Heart right ventricle (tissue), 16 donors: ENCODE results near the gene SLC25A6. TPM values are rescaled to one million over a fixed set of nuclear protein-coding genes. Genes with fewer than 3 reads are reported as not detected.

ENCODE experiments used
- ATAC-seq, 8 donors: fragments of 200-7000 bp; cut with Tn5 transposase; one replicate each; pipeline ENCODE4 v1.9.1; 2020; ENCODE audit warnings: mild to moderate bottlenecking in 8 of 8, moderate library complexity in 8 of 8, moderate number of reproducible peaks in 1 of 8
- DNase-seq, 2 donors: peaks; one replicate each; pipeline ENCODE4 v3.0.0-alpha.2; 2020
- H3K27ac ChIP-seq, 10 donors: fragments of 200-600 bp; sonication (generic) in 2 of 10; one replicate each; pipeline versions ENCODE4 v1.5.0 to v1.8.0; 2020 to 2022; ENCODE audit warnings: mild to moderate bottlenecking in 3 of 10
- H3K27me3 ChIP-seq, 7 donors: fragments of 200-600 bp; one replicate each; pipeline ENCODE4 v1.8.0; 2021 to 2022; ENCODE audit warnings: mild to moderate bottlenecking in 2 of 7
- H3K36me3 ChIP-seq, 9 donors: fragments of 200-600 bp; sonication (generic) in 1 of 9; one replicate each; pipeline versions ENCODE4 v1.5.0 to v1.8.0; 2020 to 2022; ENCODE audit warnings: mild to moderate bottlenecking in 2 of 9
- H3K4me1 ChIP-seq, 9 donors: fragments of 200-600 bp; sonication (generic) in 1 of 9; one replicate each; pipeline versions ENCODE4 v1.5.0 to v1.8.0; 2020 to 2022; ENCODE audit warnings: mild to moderate bottlenecking in 4 of 9
- H3K4me3 ChIP-seq, 10 donors: fragments of 200-600 bp; sonication (generic) in 2 of 10; one replicate each; pipeline versions ENCODE4 v1.5.0 to v1.8.0; 2020 to 2022; ENCODE audit warnings: mild to moderate bottlenecking in 7 of 10, moderate library complexity in 2 of 10
- H3K9me3 ChIP-seq, 11 donors: fragments of 200-600 bp in 10 of 11; sonication (generic) in 2 of 11; one replicate each; pipeline versions ENCODE4 v1.5.0 to v1.8.0; 2013 to 2022; ENCODE audit warnings: mild to moderate bottlenecking in 2 of 11, control low read depth in 1 of 11, moderate library complexity in 1 of 11
- WGBS, 2 donors: extraction: QIAGEN DNeasy Blood & Tissue Kit; methylation state at CpG; one replicate each; pipeline ENCODE4 v1.1.7; 2013; ENCODE audit warnings: inconsistent platforms in 1 of 2; 5-methylcytosine and 5-hydroxymethylcytosine counted together
- intact Hi-C, 10 donors: fragments of 100-400 bp; cut with DNase I; formaldehyde crosslinking; loops; one replicate each; pipeline versions ENCODE4 v1.11.1 to v1.14.2; 2022
- polyA plus RNA-seq, 2 donors: library from polyadenylated mRNA; stranded (reverse); fragments of 200-250 nt; gene quantifications; one replicate each; pipeline ENCODE4 v1.2.3, GENCODE V29; 2013
- total RNA-seq, 10 donors: library from RNA; stranded (reverse); fragmentation: NEBNext Ultra II Directional in 3 of 10; extraction: Animal tissue kit (Norgen Biotek cat#: 25700) in 3 of 10; gene quantifications; one replicate each; pipeline versions ENCODE4 v1.2.1 to v1.2.4, GENCODE V29; 2021 to 2023
- TF ChIP-seq, protein P1 (sequence below), 9 donors: fragments of 200-600 bp; sonication (generic) in 2 of 9; IDR thresholded peaks; one replicate each; pipeline versions ENCODE4 v1.5.0 to v1.8.0; 2021 to 2022; ENCODE audit warnings: antibody characterized with exemption in 9 of 9, mild to moderate bottlenecking in 5 of 9, moderate library complexity in 1 of 9
- donor health status: Arrhythmogenic right ventricular cardiomyopathy.
- donor health status: ischemic (EF 13 %, LVEDD 7.1; RV severe dilation, severe dysfunction).
- donor health status: healthy with polysubstance abuse.
- donor health status: DM: no; HTN: yes; CAD: no.
- donor health status: DM: no; HTN: no; CAD: no.
- donor health status: ischemic (EF 25% LVEDD 6.9; RV normal size, moderate dysfunction).
- donor health status: ischemic (EF 25% LVEDD 5.7; RV mildly dilated, moderate dysfunction).
- donor health status: healthy.
- donor health status: DM: yes; HTN: yes; CAD: no.
- donor health status: Ischemic cardiomyopathy.
- donor health status: ischemic (EF 35%, LVEDD 5.7; RV mildly dilated, moderate dysfunction).
- donor health status: nonischemic (EF 11% LVEDD 7.7; RV severe dilation, severe dysfunction).
- donor health status: DM: yes; HTN: yes; CAD: no.
- donor health status: PGD.
- donor health status: ischemic (EF 29% LVEDD 5.4; RV normal size, mild dysfunction).
- donor health status: nonischemic (EF 23%, LVEDD 6.1; RV moderate dilation, normal function).

SLC25A6 gene
- total and polyA plus RNA-seq, 12 donors, result 74.8 to 272 (median 141) TPM

- 79 to 83% methylated on average over 10 of the region's 10 CpGs for whole genome bisulfite sequencing, 2 donors
- no peaks in the 10 kb centered on the region for H3K27me3 ChIP-seq
- H3K36me3 ChIP-seq, result peaks cover 5 to 64% (median 47%) of the 10 kb centered on the region in 9 donors
- peaks cover 18 to 61% (median 42%) of the 10 kb centered on the region in 9 donors for H3K4me1 ChIP-seq
- no peaks in the 10 kb centered on the region for H3K9me3 ChIP-seq
- H3K4me3 ChIP-seq, result peak overlapping the region in 5 of 10 donors; percentile 85 to 100 (median 97)
- H3K27ac ChIP-seq, result no peak overlapping the region
- intact Hi-C loops, result loop anchor here in 6 of 10 donors (5.0 to 10.0 kb wide), 4 partner anchors 55 to 205 kb away; partner anchors contain the start of genes ASMTL (in 4 of the 6) and AKAP17A (in 3 of the 6)
- ATAC-seq, result no peak
- TF ChIP-seq, protein P1, sequence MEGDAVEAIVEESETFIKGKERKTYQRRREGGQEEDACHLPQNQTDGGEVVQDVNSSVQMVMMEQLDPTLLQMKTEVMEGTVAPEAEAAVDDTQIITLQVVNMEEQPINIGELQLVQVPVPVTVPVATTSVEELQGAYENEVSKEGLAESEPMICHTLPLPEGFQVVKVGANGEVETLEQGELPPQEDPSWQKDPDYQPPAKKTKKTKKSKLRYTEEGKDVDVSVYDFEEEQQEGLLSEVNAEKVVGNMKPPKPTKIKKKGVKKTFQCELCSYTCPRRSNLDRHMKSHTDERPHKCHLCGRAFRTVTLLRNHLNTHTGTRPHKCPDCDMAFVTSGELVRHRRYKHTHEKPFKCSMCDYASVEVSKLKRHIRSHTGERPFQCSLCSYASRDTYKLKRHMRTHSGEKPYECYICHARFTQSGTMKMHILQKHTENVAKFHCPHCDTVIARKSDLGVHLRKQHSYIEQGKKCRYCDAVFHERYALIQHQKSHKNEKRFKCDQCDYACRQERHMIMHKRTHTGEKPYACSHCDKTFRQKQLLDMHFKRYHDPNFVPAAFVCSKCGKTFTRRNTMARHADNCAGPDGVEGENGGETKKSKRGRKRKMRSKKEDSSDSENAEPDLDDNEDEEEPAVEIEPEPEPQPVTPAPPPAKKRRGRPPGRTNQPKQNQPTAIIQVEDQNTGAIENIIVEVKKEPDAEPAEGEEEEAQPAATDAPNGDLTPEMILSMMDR (IDR thresholded peaks at IDR 0.05), result no peak
- no peak for DNase-seq
These were observed 2.0 kb downstream of the SLC25A6 start for GRCh38 chrX:1389993-1390285.

DNA sequence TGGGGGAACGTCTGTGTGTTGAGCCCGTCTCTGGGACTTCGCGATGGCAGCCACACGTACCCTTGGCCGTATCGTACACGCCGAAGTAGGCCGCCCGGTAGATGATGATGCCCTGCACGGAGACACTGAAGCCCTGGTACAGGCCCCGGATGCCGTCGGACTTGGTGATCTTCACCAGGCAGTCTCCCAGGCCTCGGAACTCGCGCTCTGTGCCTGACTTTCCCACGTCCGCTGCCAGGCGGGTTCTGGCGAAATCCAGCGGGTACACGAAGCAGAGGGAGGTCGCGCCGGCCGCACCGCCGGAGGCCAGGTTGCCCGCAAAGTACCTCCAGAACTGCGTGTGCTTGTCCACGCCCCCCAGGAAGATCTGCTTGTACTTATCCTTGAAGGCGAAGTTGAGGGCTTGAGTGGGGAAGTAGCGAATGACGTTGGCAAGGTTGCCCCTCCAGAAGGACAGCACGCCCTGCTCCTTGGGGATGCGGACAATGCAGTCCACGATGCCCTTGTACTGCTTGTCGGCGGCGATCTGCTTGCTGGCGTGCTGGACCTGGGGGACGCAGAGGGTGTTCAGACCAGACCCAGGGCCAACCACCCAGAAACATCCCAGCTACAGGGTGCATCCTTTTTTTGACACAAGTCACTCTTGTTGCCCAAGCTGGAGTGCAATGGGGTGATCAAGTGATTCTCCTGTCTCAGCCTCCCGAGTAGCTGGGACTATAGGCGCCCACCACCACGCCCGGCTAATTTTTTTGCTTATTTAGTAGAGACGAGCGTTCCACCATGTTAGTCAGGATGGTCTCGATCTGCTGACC lies 2.5 kb downstream of the SLC25A6 start:
- TF ChIP-seq, protein P1 (IDR thresholded peaks at IDR 0.05), result no peak
- intact Hi-C loops, result no loop called here
- Histone ChIP-seq H3K27ac (no peak overlapping the region), H3K27me3 (no peaks in the 10 kb centered on the region), H3K36me3 (peaks cover 5 to 69% (median 52%) of the 10 kb centered on the region in 9 donors), H3K9me3 (no peaks in the 10 kb centered on the region), H3K4me3 (peak overlapping the region in 2 of 10 donors; percentile 85 to 93), H3K4me1 (peaks cover 18 to 55% (median 42%) of the 10 kb centered on the region in 9 donors)
- DNase-seq (no peak), ATAC-seq (no peak)
- 86 to 88% methylated on average over 51 of the region's 51 CpGs for WGBS, 2 donors

DNA sequence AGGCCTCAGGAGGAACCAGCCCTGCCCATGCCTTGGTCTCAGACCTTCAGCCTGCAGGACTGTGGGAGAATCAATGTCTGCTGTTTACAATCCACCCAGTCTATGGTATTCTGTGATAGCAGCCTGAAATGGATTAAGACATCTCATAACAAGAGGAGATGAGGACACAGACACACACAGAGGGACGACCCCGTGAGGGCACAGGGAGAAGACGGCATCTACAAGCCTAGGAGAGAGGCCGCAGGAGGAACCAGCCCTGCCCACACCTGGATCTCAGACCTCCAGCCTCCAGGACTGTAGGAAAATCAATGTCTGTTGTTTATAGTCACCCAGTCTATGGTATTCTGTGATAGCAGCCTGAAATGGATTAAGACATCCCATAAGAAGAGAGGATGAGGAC lies 3.3 kb downstream of the SLC25A6 start:
- H3K27me3 ChIP-seq, result no peaks in the 10 kb centered on the region
- peaks cover 18 to 49% (median 39%) of the 10 kb centered on the region in 9 donors for H3K4me1 ChIP-seq
- peak overlapping the region in 1 of 10 donors; percentile 12 for H3K4me3 ChIP-seq
- H3K27ac ChIP-seq, result no peak overlapping the region
- TF ChIP-seq, protein P1 (IDR thresholded peaks at IDR 0.05), result no peak
- ATAC-seq (no peak), DNase-seq (no peak)
- no peaks in the 10 kb centered on the region for H3K9me3 ChIP-seq
- whole genome bisulfite sequencing, 2 donors, result 69 to 76% methylated on average over 4 of the region's 4 CpGs
- peaks cover 5 to 76% (median 55%) of the 10 kb centered on the region in 9 donors for H3K36me3 ChIP-seq
- intact Hi-C loops, result no loop called here

GRCh38 chrX:1387141-1387776 lies 4.7 kb downstream of the SLC25A6 start:
- TF ChIP-seq, protein P1 (IDR thresholded peaks at IDR 0.05), result no peak
- Histone ChIP-seq H3K36me3 (peaks cover 5 to 88% (median 55%) of the 10 kb centered on the region in 9 donors), H3K9me3 (no peaks in the 10 kb centered on the region), H3K27me3 (no peaks in the 10 kb centered on the region), H3K4me3 (no peak overlapping the region), H3K4me1 (peaks cover 18 to 48% (median 35%) of the 10 kb centered on the region in 9 donors), H3K27ac (peak overlapping the region in 4 of 10 donors; percentile 10 to 31 (median 14))
- DNase-seq, result no peak
- WGBS, 2 donors, result 90 to 94% methylated on average over 43 of the region's 43 CpGs
- no peak for ATAC-seq
- intact Hi-C loops, result no loop called here
